Parathyroid adenoma (tissue), 2 donors: ENCODE measurements around the gene ZSCAN22.

Source experiments
- H2AFZ ChIP-seq: fragments of 300-600 bp; sonication (generic); one replicate; pipeline ENCODE4 v1.7.0; 2017; ENCODE audit warnings: antibody characterized with exemption, mild to moderate bottlenecking
- H3K27ac ChIP-seq: fragments of 300-600 bp; sonication (generic); one replicate; pipeline ENCODE4 v1.7.0; 2017
- H3K27me3 ChIP-seq: fragments of 300-600 bp; sonication (generic); one replicate; pipeline ENCODE4 v1.7.0; 2017; ENCODE audit warnings: low read length; ENCODE audit not compliant: control insufficient read depth, insufficient read depth
- H3K36me3 ChIP-seq: fragments of 300-600 bp; sonication (generic); one replicate; pipeline ENCODE4 v1.7.0; 2017; ENCODE audit warnings: low read length; ENCODE audit not compliant: control insufficient read depth, insufficient read depth
- H3K4me1 ChIP-seq: fragments of 300-600 bp; sonication (generic); one replicate; pipeline ENCODE4 v1.7.0; 2017; ENCODE audit warnings: control low read depth
- H3K4me2 ChIP-seq: fragments of 300-600 bp; sonication (generic); one replicate; pipeline ENCODE4 v1.7.0; 2017; ENCODE audit warnings: low read length
- H3K4me3 ChIP-seq: fragments of 300-600 bp; sonication (generic); one replicate; pipeline ENCODE4 v1.7.0; 2017; ENCODE audit warnings: low read depth, low read length
- H3K79me2 ChIP-seq: fragments of 300-600 bp; sonication (generic); one replicate; pipeline ENCODE4 v1.7.0; 2017; ENCODE audit warnings: control low read depth
- H3K9ac ChIP-seq: fragments of 300-600 bp; sonication (generic); one replicate; pipeline ENCODE4 v1.7.0; 2017; ENCODE audit warnings: mild to moderate bottlenecking
- H3K9me3 ChIP-seq: fragments of 300-600 bp; sonication (generic); one replicate; pipeline ENCODE4 v1.7.0; 2017; ENCODE audit warnings: low read length; ENCODE audit not compliant: control insufficient read depth
- TF ChIP-seq, protein P1 (sequence below): fragments of 300-600 bp; sonication (generic); IDR thresholded peaks from one replicate; pipeline ENCODE4 v1.7.0; 2017; ENCODE audit warnings: antibody characterized with exemption, mild to moderate bottlenecking
- donor health status: primary hyperparathyroidism.

The ZSCAN22 gene

DNA sequence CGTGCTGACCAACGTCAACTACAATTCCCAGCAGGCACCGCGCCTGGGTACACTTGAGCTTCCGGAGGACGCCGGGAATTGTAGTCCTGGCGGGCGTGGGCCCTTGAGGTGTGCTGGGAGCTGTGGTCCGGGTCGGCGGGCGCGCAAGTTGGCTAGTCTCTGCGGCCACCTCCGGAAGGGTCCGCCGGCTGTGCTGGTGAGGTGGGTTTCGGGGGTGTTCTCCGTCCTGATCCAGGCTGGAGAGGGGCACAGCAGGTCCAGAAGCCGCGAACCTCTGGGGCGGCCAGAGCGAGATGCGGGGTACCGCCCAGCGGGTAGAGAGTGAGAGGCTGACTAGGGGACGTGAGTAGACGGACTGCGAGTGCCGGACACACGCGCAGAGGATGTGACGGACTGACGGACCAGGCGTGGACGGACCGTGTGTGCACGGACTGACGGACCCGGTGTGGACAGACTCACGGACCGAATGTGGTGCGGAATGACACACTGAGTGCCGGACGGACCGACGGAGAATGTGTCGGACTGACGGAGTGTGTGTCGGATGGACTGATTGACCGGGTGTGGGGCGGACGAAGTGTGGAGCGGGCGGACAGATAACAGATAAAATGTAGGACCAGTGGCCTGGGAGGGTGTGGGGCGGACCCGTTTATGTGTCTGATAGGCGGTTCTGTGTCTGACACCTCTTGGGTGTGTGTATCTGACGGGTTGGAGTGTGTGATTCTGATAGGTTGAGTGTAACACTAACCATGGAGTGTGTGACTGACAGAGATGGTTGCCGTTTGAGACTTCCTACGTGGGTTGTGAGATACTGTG lies at the start of gene ZSCAN22:
Gene ZSCAN22, plus strand, starts transcription at position 81 of the 813 bp plus-strand sequence. CDS start 7,809 bp downstream, outside the sequence.
- H3K4me3 ChIP-seq, result peak within 1 kb of the TSS; percentile 98
- H3K79me2 ChIP-seq, result peaks cover 29% of the 10 kb centered on the region
- peaks cover 3% of the 10 kb centered on the region for H3K4me1 ChIP-seq
- peak within 1 kb of the TSS; percentile 98 for H3K27ac ChIP-seq
- peak within 1 kb of the TSS; percentile 99 for H2AFZ ChIP-seq
- no peaks in the 10 kb centered on the region for H3K27me3 ChIP-seq
- no peaks in the 10 kb centered on the region for H3K9me3 ChIP-seq
- TF ChIP-seq, protein P1, sequence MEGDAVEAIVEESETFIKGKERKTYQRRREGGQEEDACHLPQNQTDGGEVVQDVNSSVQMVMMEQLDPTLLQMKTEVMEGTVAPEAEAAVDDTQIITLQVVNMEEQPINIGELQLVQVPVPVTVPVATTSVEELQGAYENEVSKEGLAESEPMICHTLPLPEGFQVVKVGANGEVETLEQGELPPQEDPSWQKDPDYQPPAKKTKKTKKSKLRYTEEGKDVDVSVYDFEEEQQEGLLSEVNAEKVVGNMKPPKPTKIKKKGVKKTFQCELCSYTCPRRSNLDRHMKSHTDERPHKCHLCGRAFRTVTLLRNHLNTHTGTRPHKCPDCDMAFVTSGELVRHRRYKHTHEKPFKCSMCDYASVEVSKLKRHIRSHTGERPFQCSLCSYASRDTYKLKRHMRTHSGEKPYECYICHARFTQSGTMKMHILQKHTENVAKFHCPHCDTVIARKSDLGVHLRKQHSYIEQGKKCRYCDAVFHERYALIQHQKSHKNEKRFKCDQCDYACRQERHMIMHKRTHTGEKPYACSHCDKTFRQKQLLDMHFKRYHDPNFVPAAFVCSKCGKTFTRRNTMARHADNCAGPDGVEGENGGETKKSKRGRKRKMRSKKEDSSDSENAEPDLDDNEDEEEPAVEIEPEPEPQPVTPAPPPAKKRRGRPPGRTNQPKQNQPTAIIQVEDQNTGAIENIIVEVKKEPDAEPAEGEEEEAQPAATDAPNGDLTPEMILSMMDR, result peak; percentile 7
- H3K36me3 ChIP-seq, result no peaks in the 10 kb centered on the region
- peak within 1 kb of the TSS; percentile 85 for H3K9ac ChIP-seq
- H3K4me2 ChIP-seq, result peak within 1 kb of the TSS; percentile 82

DNA sequence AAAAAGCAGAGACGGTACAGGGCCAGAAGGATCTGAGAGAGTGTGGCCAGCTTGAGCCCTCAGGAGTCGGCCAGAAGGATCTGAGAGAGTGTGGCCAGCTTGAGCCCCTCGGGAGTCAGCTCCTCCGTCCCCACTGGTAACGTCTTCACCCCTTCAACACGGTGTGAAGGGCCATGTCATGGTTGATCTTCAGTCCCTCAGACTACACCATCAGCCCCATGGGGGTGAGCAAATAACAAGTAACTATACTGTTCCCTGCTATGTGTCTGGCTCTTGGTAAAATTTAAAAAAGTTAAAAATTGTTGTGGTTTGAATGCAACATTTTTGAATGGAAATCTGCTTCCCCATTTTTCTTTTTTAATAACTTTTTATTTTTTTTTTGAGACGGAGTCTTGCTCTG lies 49.6 kb upstream of the ZSCAN22 start:
- Histone ChIP-seq H3K27ac (no peak overlapping the region), H3K36me3 (no peaks in the 10 kb centered on the region), H3K27me3 (no peaks in the 10 kb centered on the region), H3K4me1 (peaks cover 2% of the 10 kb centered on the region), H3K9me3 (no peaks in the 10 kb centered on the region), H3K9ac (no peak overlapping the region), H3K4me2 (no peak overlapping the region), H3K79me2 (peaks cover 11% of the 10 kb centered on the region), H2AFZ (no peak overlapping the region), H3K4me3 (no peak overlapping the region)
- TF ChIP-seq, protein P1, result no peak

DNA sequence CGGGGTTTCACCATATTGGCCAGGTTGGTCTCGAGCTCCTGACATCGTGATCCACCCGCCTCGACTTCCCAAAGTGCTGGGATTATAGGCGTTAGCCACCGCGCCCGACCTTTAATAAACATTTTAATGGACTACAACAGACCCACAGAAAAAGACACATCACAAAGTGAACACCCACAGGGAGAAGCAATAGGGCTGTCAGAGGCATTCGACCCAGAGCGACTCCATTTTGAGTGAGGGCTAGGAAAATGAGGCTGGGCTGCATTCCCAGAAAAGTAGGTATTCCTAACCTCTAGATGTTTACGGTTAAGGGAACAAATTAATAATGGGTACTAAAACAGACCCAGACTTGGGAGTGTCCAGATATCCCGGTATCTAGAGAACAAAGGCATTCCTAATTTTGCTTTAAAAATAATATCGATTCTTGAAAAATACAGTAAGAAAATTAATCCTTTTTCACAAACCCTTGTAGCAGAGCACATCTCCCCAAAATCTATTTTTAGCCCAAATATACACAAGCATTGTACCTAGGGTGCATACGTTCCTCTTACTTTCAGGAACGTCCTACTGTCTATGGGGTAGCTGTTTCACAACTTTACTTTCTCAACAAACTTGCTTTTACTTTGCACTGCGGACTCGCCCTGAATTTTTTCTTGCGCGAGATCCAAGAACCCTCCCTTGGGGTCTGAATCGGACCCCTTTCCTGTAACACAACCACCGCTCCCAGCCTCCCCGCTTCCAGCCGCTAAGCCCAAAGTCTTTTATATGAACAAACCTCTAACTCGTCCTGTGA lies 48.9 kb upstream of the ZSCAN22 start:
- Histone ChIP-seq H3K4me1 (peaks cover 2% of the 10 kb centered on the region), H3K4me3 (peak overlapping the region; percentile 92), H3K4me2 (peak overlapping the region; percentile 88), H3K27ac (peak overlapping the region; percentile 82), H3K36me3 (no peaks in the 10 kb centered on the region), H3K9me3 (no peaks in the 10 kb centered on the region), H2AFZ (peak overlapping the region; percentile 73), H3K9ac (no peak overlapping the region), H3K27me3 (no peaks in the 10 kb centered on the region), H3K79me2 (peaks cover 11% of the 10 kb centered on the region)
- TF ChIP-seq, protein P1, result no peak

DNA sequence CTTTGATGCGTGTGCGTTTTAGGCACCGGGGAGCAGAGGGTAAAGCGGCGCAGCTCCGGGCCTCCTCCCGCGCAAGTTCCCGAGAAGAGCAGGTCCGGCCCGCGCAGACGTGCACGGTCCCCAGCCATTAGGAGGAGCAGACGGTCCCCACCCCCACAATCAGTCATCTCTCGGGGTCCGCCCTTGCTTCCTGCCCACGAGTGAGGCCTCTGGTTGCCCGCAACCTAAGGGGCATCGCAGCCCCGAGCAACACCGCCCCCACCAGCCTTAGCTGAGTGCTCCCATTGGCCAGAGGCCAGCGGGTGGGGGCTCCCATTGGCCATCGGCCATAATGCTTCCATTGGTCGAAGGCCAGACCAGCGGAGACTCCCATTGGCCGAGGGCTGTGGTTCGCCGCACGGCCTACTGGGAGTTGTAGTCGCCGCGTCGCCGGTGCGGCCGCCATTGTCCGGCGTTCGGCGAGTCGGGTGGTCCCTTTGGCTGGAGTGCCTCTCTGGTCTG lies 48.2 kb upstream of the ZSCAN22 start, which contains the start of gene ZNF8:
Gene ZNF8, plus strand, starts transcription at position 415 of the 501 bp plus-strand sequence. CDS start 127 bp downstream, outside the sequence.
- TF ChIP-seq, protein P1, result peak; percentile 20
- H2AFZ ChIP-seq, result peak within 1 kb of the TSS; percentile 73
- peak within 1 kb of the TSS; percentile 82 for H3K27ac ChIP-seq
- H3K4me1 ChIP-seq, result peaks cover 2% of the 10 kb centered on the region
- H3K36me3 ChIP-seq, result no peaks in the 10 kb centered on the region
- H3K9ac ChIP-seq, result peak within 1 kb of the TSS; percentile 1
- no peaks in the 10 kb centered on the region for H3K9me3 ChIP-seq
- H3K79me2 ChIP-seq, result peaks cover 15% of the 10 kb centered on the region
- H3K4me3 ChIP-seq, result peak within 1 kb of the TSS; percentile 92
- no peaks in the 10 kb centered on the region for H3K27me3 ChIP-seq
- peak within 1 kb of the TSS; percentile 88 for H3K4me2 ChIP-seq
